SU-DHL-6 (cell line): Measurements from ENCODE around the gene SH3RF1.

Experiments used
- H2AFZ ChIP-seq: fragments of 200-600 bp; sonication (generic); 2 replicates; pipeline ENCODE4 v1.6.1; 2014; ENCODE audit warnings: low read depth, mild to moderate bottlenecking, moderate library complexity, mixed read lengths, antibody characterized with exemption, low read length; ENCODE audit not compliant: severe bottlenecking
- H3F3A ChIP-seq: fragments of 200-600 bp; shearing (Covaris generic); 2 replicates; pipeline ENCODE4 v1.6.0; 2016; ENCODE audit warnings: antibody characterized with exemption, mild to moderate bottlenecking; ENCODE audit not compliant: insufficient read depth
- H3K27ac ChIP-seq: fragments of 200-600 bp; sonication (generic); 2 replicates; pipeline ENCODE4 v1.5.1; 2016; ENCODE audit warnings: low read depth, mild to moderate bottlenecking, low read length, moderate library complexity, mixed read lengths
- H3K27me3 ChIP-seq: fragments of 200-600 bp; sonication (generic), shearing (Covaris generic); 2 replicates; pipeline ENCODE4 v1.6.0; 2014; ENCODE audit warnings: mild to moderate bottlenecking, low read length
- H3K36me3 ChIP-seq: fragments of 200-600 bp; sonication (generic); 2 replicates; pipeline ENCODE4 v1.6.1; 2014; ENCODE audit warnings: mild to moderate bottlenecking, low read length, mixed read lengths
- H3K4me2 ChIP-seq: fragments of 300-600, 200-600 bp; shearing (Covaris generic), sonication (generic); 2 replicates; pipeline ENCODE4 v1.6.0; 2014; ENCODE audit warnings: low read length, low read depth, mild to moderate bottlenecking; ENCODE audit not compliant: poor library complexity, severe bottlenecking
- H3K4me3 ChIP-seq: fragments of 200-600 bp; sonication (generic); 2 replicates; pipeline ENCODE4 v1.5.1; 2014; ENCODE audit warnings: antibody characterized with exemption, low read length, mild to moderate bottlenecking, mixed read lengths; ENCODE audit not compliant: insufficient read depth, poor library complexity, severe bottlenecking
- H3K79me2 ChIP-seq: fragments of 200-600 bp; sonication (generic); 2 replicates; pipeline ENCODE4 v1.6.1; 2014; ENCODE audit warnings: mild to moderate bottlenecking, low read length, moderate library complexity; ENCODE audit not compliant: insufficient read depth
- H3K9ac ChIP-seq: fragments of 200-600 bp; sonication (generic); 2 replicates; pipeline ENCODE4 v1.7.0; 2014; ENCODE audit warnings: mild to moderate bottlenecking, low read length
- H3K9me2 ChIP-seq: fragments of 200-600 bp; sonication (generic); replicated peaks from 2 replicates; pipeline ENCODE4 v1.6.1; 2014; ENCODE audit warnings: low read length; ENCODE audit not compliant: insufficient read depth
- H3K9me3 ChIP-seq: fragments of 200-600 bp; sonication (generic); 2 replicates; pipeline ENCODE4 v1.6.1; 2014; ENCODE audit warnings: low read length, mixed read lengths; ENCODE audit not compliant: insufficient read depth
- H4K20me1 ChIP-seq: fragments of 200-600 bp; sonication (generic); 2 replicates; pipeline ENCODE4 v1.6.1; 2014; ENCODE audit warnings: low read depth, mild to moderate bottlenecking, antibody characterized with exemption, low read length, moderate library complexity, mixed read lengths
- CTCF ChIP-seq: fragments of 200-600 bp; sonication (generic); IDR thresholded peaks from one replicate; pipeline ENCODE4 v1.5.1; 2017; ENCODE audit warnings: antibody characterized with exemption, mild to moderate bottlenecking, low read length, moderate library complexity; ENCODE audit not compliant: insufficient read depth, poor library complexity, severe bottlenecking
- EZH2phosphoT487 ChIP-seq: fragments of 200-600 bp; sonication (generic), shearing (Covaris generic); conservative IDR thresholded peaks from 2 replicates; pipeline ENCODE4 v1.6.1; 2018; ENCODE audit warnings: mild to moderate bottlenecking, antibody characterized with exemption, low read length, moderate library complexity, mixed read lengths

The SH3RF1 gene

GRCh38 chr4:169128902-169129301 lies 141.9 kb downstream of the SH3RF1 start:
- Histone ChIP-seq H3K9me2 (no peaks in the 10 kb centered on the region), H2AFZ (no peak overlapping the region), H3K36me3 (no peaks in the 10 kb centered on the region), H3K9ac (no peak overlapping the region), H3F3A (no peaks in the 10 kb centered on the region), H3K4me3 (no peak overlapping the region), H4K20me1 (no peaks in the 10 kb centered on the region), H3K27ac (no peak overlapping the region), H3K27me3 (no peaks in the 10 kb centered on the region), H3K9me3 (no peaks in the 10 kb centered on the region), H3K79me2 (no peaks in the 10 kb centered on the region), H3K4me2 (no peak overlapping the region)
- TF ChIP-seq EZH2phosphoT487, result no peak
- TF ChIP-seq CTCF, result no peak

GRCh38 chr4:169127314-169127713 lies 143.4 kb downstream of the SH3RF1 start:
- no peak overlapping the region for H3K27ac ChIP-seq
- no peaks in the 10 kb centered on the region for H3K36me3 ChIP-seq
- no peaks in the 10 kb centered on the region for H3K9me3 ChIP-seq
- no peaks in the 10 kb centered on the region for H3K9me2 ChIP-seq
- no peak overlapping the region for H3K4me3 ChIP-seq
- TF ChIP-seq CTCF, result no peak
- no peak for TF ChIP-seq EZH2phosphoT487
- no peaks in the 10 kb centered on the region for H3F3A ChIP-seq
- H3K9ac ChIP-seq, result no peak overlapping the region
- H4K20me1 ChIP-seq, result no peaks in the 10 kb centered on the region
- no peaks in the 10 kb centered on the region for H3K27me3 ChIP-seq
- H3K79me2 ChIP-seq, result no peaks in the 10 kb centered on the region
- no peak overlapping the region for H3K4me2 ChIP-seq
- no peak overlapping the region for H2AFZ ChIP-seq

- Histone ChIP-seq H3K9me3 (no peaks in the 10 kb centered on the region), H3K36me3 (no peaks in the 10 kb centered on the region), H3K9me2 (no peaks in the 10 kb centered on the region), H3K27me3 (no peaks in the 10 kb centered on the region), H2AFZ (no peak overlapping the region), H3F3A (no peaks in the 10 kb centered on the region), H3K27ac (no peak overlapping the region), H3K79me2 (no peaks in the 10 kb centered on the region), H4K20me1 (no peaks in the 10 kb centered on the region), H3K4me2 (no peak overlapping the region), H3K9ac (no peak overlapping the region), H3K4me3 (no peak overlapping the region)
- TF ChIP-seq EZH2phosphoT487 (no peak), CTCF (no peak)
Measured at GRCh38 chr4:169124661-169125060, 146.1 kb downstream of the SH3RF1 start.
